ENCODE measurements around the gene FRZB. TPM values are rescaled to one million over a fixed set of nuclear protein-coding genes. Genes with fewer than 3 reads are reported as not detected.

Gene FRZB
- total and polyA plus RNA-seq, 11 donors, result 0.31 to 5.5 (median 1.8) TPM

DNA sequence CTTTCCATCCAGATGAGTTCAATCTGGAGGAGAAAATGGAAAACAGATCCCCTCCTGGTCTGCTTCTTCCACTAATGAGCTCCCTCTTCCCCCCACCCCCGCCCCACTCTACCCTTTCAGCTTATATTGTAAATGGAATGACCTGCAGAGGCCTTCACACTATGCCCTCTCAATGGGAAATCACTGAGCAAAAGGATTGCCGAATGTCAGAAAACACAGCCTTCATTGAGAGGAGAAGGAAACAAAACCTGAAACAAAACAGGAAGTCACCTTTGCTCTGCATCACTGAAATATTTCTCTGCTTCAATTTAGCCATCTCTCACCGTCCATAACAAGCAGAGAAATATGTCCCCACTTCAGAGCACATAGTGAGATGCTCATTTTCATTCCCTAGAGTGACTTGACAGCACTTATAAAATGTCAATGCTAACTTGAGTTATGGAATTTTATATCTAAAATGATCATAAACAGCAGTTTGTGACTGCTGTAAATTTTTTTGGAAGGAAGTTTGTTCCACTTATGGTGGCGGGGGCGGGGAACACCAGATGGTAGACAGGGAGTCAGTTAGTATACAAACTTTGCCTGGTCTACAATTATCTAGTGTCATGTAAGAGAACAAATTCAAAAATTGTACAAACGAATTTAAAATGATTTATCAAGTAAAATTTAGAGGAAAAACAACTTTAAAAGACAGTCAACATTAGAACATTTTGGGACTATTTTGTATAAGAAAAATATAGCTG lies 1.8 kb upstream of the FRZB start:
- Histone ChIP-seq H3K27me3 (peaks cover 0 to 18% (median 0%) of the 10 kb centered on the region in 9 donors), H3K4me1 (peaks cover 0 to 21% (median 8%) of the 10 kb centered on the region in 12 donors), H3K4me3 (no peak overlapping the region), H3K27ac (no peak overlapping the region), H3K9me3 (no peaks in the 10 kb centered on the region), H3K36me3 (no peaks in the 10 kb centered on the region)
- WGBS, 4 donors, result 77 to 82% (median 79%) methylated on average over 6 of the region's 6 CpGs
- DNase-seq (no peak), ATAC-seq (no peak)
- intact Hi-C loops (cut with DNase I), result no loop called here
- no peak for TF ChIP-seq POLR2A (IDR thresholded peaks at IDR 0.05)
- TF ChIP-seq, protein P1, sequence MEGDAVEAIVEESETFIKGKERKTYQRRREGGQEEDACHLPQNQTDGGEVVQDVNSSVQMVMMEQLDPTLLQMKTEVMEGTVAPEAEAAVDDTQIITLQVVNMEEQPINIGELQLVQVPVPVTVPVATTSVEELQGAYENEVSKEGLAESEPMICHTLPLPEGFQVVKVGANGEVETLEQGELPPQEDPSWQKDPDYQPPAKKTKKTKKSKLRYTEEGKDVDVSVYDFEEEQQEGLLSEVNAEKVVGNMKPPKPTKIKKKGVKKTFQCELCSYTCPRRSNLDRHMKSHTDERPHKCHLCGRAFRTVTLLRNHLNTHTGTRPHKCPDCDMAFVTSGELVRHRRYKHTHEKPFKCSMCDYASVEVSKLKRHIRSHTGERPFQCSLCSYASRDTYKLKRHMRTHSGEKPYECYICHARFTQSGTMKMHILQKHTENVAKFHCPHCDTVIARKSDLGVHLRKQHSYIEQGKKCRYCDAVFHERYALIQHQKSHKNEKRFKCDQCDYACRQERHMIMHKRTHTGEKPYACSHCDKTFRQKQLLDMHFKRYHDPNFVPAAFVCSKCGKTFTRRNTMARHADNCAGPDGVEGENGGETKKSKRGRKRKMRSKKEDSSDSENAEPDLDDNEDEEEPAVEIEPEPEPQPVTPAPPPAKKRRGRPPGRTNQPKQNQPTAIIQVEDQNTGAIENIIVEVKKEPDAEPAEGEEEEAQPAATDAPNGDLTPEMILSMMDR (IDR thresholded peaks at IDR 0.05), result no peak

DNA sequence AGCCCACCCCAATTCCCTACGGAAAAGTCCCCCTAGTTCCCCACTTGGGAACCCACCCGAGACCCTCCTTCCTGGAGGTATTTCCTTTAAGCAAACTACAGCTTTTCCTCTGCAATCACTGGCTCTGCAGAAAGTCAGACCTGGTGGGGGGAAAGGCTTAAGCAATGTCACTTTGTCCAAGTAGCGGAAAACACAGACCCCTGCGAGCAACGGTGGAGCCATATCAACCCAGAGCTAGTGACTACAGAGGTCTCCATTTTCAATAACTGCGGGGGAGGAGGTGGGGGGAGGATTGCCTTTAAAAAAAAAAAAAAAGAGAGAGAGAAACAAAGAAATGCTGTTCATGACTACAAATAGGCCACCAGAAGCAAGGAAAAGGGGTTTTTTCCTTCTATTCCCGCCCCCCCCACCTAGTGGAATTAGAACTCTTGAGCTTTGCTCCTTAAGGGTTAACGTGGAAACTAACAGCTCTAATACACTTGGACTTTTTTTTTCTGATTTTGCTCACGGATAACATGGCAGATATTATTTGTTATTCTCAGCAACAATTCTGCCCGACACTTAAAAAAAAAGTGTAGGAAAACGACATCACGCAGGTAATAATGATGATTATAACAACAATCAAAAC lies 1.1 kb upstream of the FRZB start:
- intact Hi-C loops (cut with DNase I), result no loop called here
- Histone ChIP-seq H3K27ac (peak overlapping the region in 9 of 12 donors; percentile 14 to 79 (median 58)), H3K36me3 (no peaks in the 10 kb centered on the region), H3K27me3 (peaks cover 0 to 18% (median 0%) of the 10 kb centered on the region in 9 donors), H3K4me1 (peaks cover 0 to 24% (median 8%) of the 10 kb centered on the region in 12 donors), H3K4me3 (peak overlapping the region in 11 of 12 donors; percentile 36 to 66 (median 50)), H3K9me3 (no peaks in the 10 kb centered on the region)
- ATAC-seq (no peak), DNase-seq (no peak)
- WGBS, 4 donors, result 55 to 59% (median 56%) methylated on average over 12 of the region's 12 CpGs
- TF ChIP-seq, protein P1 (IDR thresholded peaks at IDR 0.05), result no peak
- no peak for TF ChIP-seq POLR2A (IDR thresholded peaks at IDR 0.05)

DNA sequence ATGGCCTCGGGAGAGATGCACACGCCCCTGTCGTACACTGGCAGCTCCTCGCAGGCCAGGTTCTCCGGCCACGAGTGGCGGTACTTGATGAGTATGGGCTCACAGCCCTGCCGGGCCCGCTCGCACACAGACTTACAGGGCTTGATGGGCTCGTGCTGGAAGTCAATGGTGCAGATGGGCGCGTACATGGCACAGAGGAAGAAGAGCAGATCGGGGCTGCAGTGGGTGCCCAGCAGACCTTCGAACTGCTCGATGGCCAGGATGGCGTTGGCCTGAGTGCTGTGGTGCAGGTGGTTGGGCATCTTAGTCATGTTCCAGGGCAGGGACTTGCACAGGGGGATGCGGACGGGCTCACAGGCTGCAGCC lies 359 bp downstream of the FRZB start:
- H3K4me1 ChIP-seq, result peaks cover 0 to 28% (median 9%) of the 10 kb centered on the region in 12 donors
- DNase-seq, result peak in 2 of 5 donors; percentile 23 to 34
- peak; percentile 27 to 47 (median 42) for ATAC-seq
- TF ChIP-seq, protein P1 (IDR thresholded peaks at IDR 0.05), result no peak
- no peak for TF ChIP-seq POLR2A (IDR thresholded peaks at IDR 0.05)
- H3K36me3 ChIP-seq, result no peaks in the 10 kb centered on the region
- intact Hi-C loops (cut with DNase I), result no loop called here
- no peaks in the 10 kb centered on the region for H3K9me3 ChIP-seq
- H3K4me3 ChIP-seq, result peak overlapping the region; percentile 13 to 66 (median 50)
- H3K27ac ChIP-seq, result peak overlapping the region in 6 of 12 donors; percentile 3 to 79 (median 47)
- H3K27me3 ChIP-seq, result peaks cover 0 to 18% (median 0%) of the 10 kb centered on the region in 9 donors
- WGBS, 4 donors, result 20 to 36% (median 29%) methylated on average over 15 to 19 of the region's 19 CpGs

DNA sequence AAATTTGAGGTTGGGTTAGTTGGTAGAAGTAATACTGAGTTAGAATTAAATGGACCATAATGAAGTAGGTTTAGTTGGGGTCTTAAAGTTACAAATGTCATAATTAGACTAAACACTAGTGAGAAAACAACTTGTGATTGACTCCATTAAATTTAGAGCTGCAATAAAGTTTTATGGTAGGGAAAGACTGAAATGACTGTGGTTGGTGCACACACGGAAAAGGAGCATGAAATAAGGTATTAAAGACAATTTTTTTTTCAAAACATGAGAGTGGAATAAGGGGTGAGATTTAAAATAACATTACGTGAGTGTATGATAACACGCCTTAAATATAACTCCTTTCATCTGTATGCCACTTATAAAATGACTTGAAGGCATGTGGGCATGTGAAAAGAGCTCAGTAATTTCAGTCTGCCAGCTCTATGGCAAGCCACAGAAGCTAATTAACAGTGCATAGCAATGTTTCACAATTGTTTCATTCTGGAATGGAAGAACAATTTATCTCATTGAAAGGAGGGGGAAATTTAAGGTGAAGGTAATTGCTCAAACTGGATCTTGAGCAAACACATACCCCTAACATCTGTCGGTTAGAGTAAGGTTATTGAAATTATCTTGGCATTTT lies 1.4 kb downstream of the FRZB start:
- intact Hi-C loops (cut with DNase I), result no loop called here
- no peak for DNase-seq
- TF ChIP-seq, protein P1 (IDR thresholded peaks at IDR 0.05), result no peak
- TF ChIP-seq POLR2A (IDR thresholded peaks at IDR 0.05), result no peak
- no peak overlapping the region for H3K27ac ChIP-seq
- peak overlapping the region in 3 of 12 donors; percentile 59 to 66 (median 65) for H3K4me3 ChIP-seq
- peaks cover 0 to 18% (median 0%) of the 10 kb centered on the region in 9 donors for H3K27me3 ChIP-seq
- peaks cover 0 to 28% (median 9%) of the 10 kb centered on the region in 12 donors for H3K4me1 ChIP-seq
- H3K36me3 ChIP-seq, result no peaks in the 10 kb centered on the region
- ATAC-seq, result no peak
- no peaks in the 10 kb centered on the region for H3K9me3 ChIP-seq
- WGBS, 4 donors, result 91 to 94% (median 92%) methylated on average over 4 of the region's 4 CpGs

All from heart left ventricle (tissue), 16 donors.